ENCODE measurements around the gene BCDIN3D. TPM values are rescaled to one million over a fixed set of nuclear protein-coding genes. Genes with fewer than 3 reads are reported as not detected.

Gene BCDIN3D
- total and polyA plus RNA-seq, 2 donors (not counting 3 experiments of a cell fraction or from before 2014, with no cell fraction given): 1.8 to 3.1 TPM

GRCh38 chr12:49864798-49865090 is 21.8 kb upstream of the BCDIN3D start:
- Histone ChIP-seq H3K4me2 (ENCODE audit: insufficient read depth, low read length) (no peak overlapping the region), H3K4me1 (ENCODE audit: control insufficient read depth, extremely low read depth, insufficient read depth, low read length) (peaks cover 20% of the 10 kb centered on the region), H3K27ac (ENCODE audit: insufficient read depth, low read depth, low read length) (no peak overlapping the region), H3K9me3 (replicated peaks; ENCODE audit: control insufficient read depth, insufficient read depth, low read length) (no peaks in the 10 kb centered on the region), H2AFZ (ENCODE audit: low read depth, low read length) (no peak overlapping the region), H3K27me3 (ENCODE audit: control insufficient read depth in 2 of 2, insufficient read depth in 2 of 2, low read length in 2 of 2) (peaks cover 2 to 7% of the 10 kb centered on the region in 2 experiments), H3K9me1 (replicated peaks; ENCODE audit: control insufficient read depth, extremely low read depth, insufficient read depth, low read length) (no peaks in the 10 kb centered on the region), H3K36me3 (ENCODE audit: control insufficient read depth in 2 of 2, extremely low read depth in 1 of 2, insufficient read depth in 2 of 2, low read length in 2 of 2) (no peaks in the 10 kb centered on the region), H3K4me3 (replicated peaks in 1 of 3; ENCODE audit: insufficient read depth in 1 of 3, low read depth in 1 of 3, low read length in 3 of 3) (no peak overlapping the region), H3K9ac (replicated peaks; ENCODE audit: extremely low read depth, insufficient read depth, low read length) (no peak overlapping the region), H3K79me2 (ENCODE audit: control insufficient read depth, insufficient read depth, low read length) (no peaks in the 10 kb centered on the region), H4K20me1 (replicated peaks; ENCODE audit: control insufficient read depth, extremely low read depth, insufficient read depth, low read length) (no peaks in the 10 kb centered on the region)
- BruUV-seq (replicated peaks): no TSS peak
- ChIA-PET CTCF (interaction anchor here (0.6 to 7.9 kb wide), 9 partner anchors 81 to 210 kb away, joined by 3 to 183 read pairs (median 9); no protein-coding TSS in a partner anchor), POLR2A (no interaction called here)
- TF ChIP-seq MAX (IDR thresholded peaks at IDR 0.05; ENCODE audit: insufficient read depth, insufficient read length) (no peak), EZH2 (IDR thresholded peaks at IDR 0.05; ENCODE audit: borderline replicate concordance, low read depth, low read length, severe bottlenecking) (no peak), CTCF (IDR thresholded peaks at IDR 0.05; ENCODE audit: extremely low read depth in 1 of 2, insufficient read depth in 1 of 2, low read depth in 1 of 2, low read length in 2 of 2) (no peak), GATA2 (IDR thresholded peaks at IDR 0.05; ENCODE audit: insufficient read depth, insufficient read length, low read depth, low read length) (no peak), MYC (IDR thresholded peaks at IDR 0.05; ENCODE audit: low read depth, low read length) (no peak), POLR2AphosphoS5 (IDR thresholded peaks at IDR 0.05; ENCODE audit: insufficient read depth, low read depth, low read length) (no peak), FOS (IDR thresholded peaks at IDR 0.05; ENCODE audit: borderline replicate concordance, insufficient read depth, low read length) (no peak), JUN (IDR thresholded peaks at IDR 0.05; ENCODE audit: borderline replicate concordance, insufficient read depth, insufficient read length, low read depth) (no peak), POLR2A (IDR thresholded peaks at IDR 0.05; ENCODE audit: low read depth, low read length) (no peak)
- no peak for DNase-seq (ENCODE audit: low read depth, low spot score)
- dilution Hi-C loops (cut with MboI; ENCODE audit: extremely low pct_ligation_motif_present, low sequenced_read_pairs): no loop called here
- intact Hi-C loops (cut with micrococcal nuclease): loop anchor here (5.0 kb wide), 1 partner anchor 173 kb away; no protein-coding TSS in a partner anchor
- no peak for FAIRE-seq
